ENCODE results near the gene QSOX2.

Gene QSOX2

GRCh38 chr9:136208675-136209074 is 36.9 kb downstream of the QSOX2 start:
- H3K4me3 ChIP-seq (ENCODE audit: control insufficient read depth, low read depth, low read length) = no peak overlapping the region
- no peak for TF ChIP-seq CTCF (conservative IDR thresholded peaks at IDR 0.05; ENCODE audit: control insufficient read depth, insufficient read depth, low read depth, low read length)
- no peak for DNase-seq (ENCODE audit: low read depth)

GRCh38 chr9:136207616-136208015 is 38.0 kb downstream of the QSOX2 start:
- DNase-seq (ENCODE audit: low read depth) = no peak
- no peak overlapping the region for H3K4me3 ChIP-seq (ENCODE audit: control insufficient read depth, low read depth, low read length)
- TF ChIP-seq CTCF (conservative IDR thresholded peaks at IDR 0.05; ENCODE audit: control insufficient read depth, insufficient read depth, low read depth, low read length) = no peak

- TF ChIP-seq CTCF (conservative IDR thresholded peaks at IDR 0.05; ENCODE audit: control insufficient read depth, insufficient read depth, low read depth, low read length) = no peak
- DNase-seq (ENCODE audit: low read depth) = no peak
- no peak overlapping the region for H3K4me3 ChIP-seq (ENCODE audit: control insufficient read depth, low read depth, low read length)
Observed at GRCh38 chr9:136206602-136207275, 38.9 kb downstream of the QSOX2 start.

GRCh38 chr9:136205707-136205992 is 40.0 kb downstream of the QSOX2 start:
- no peak overlapping the region for H3K4me3 ChIP-seq (ENCODE audit: control insufficient read depth, low read depth, low read length)
- TF ChIP-seq CTCF (conservative IDR thresholded peaks at IDR 0.05; ENCODE audit: control insufficient read depth, insufficient read depth, low read depth, low read length) = no peak
- DNase-seq (ENCODE audit: low read depth) = no peak

- DNase-seq (ENCODE audit: low read depth) = no peak
- no peak for TF ChIP-seq CTCF (conservative IDR thresholded peaks at IDR 0.05; ENCODE audit: control insufficient read depth, insufficient read depth, low read depth, low read length)
- no peak within 1 kb of the TSS for H3K4me3 ChIP-seq (ENCODE audit: control insufficient read depth, low read depth, low read length)
Observed at GRCh38 chr9:136204838-136205706, 40.5 kb downstream of the QSOX2 start, which contains the start of gene LHX3. Gene LHX3, minus strand, starts transcription at chr9:136205128. Its CDS starts 116 bp downstream, at chr9:136205012.

- TF ChIP-seq CTCF (conservative IDR thresholded peaks at IDR 0.05; ENCODE audit: control insufficient read depth, insufficient read depth, low read depth, low read length) = no peak
- DNase-seq (ENCODE audit: low read depth) = no peak
- H3K4me3 ChIP-seq (ENCODE audit: control insufficient read depth, low read depth, low read length) = no peak overlapping the region
Observed at GRCh38 chr9:136204145-136204805, 41.3 kb downstream of the QSOX2 start.
